GM20431 (cell line): ENCODE results near the gene HIP1.
"Not testable (repeated sequence)": the region's sequence is repeated elsewhere in the genome, so short reads cannot be mapped to it uniquely, and the experiment has no call there.

Experiments
- in situ Hi-C: fragments of 300-500 bp; cut with MseI, MboI; formaldehyde crosslinking; loops from one replicate; pipeline ENCODE4 v1.15.0; 2020; ENCODE audit warnings: low sequenced_read_pairs; ENCODE audit not compliant: unreplicated experiment

Gene HIP1

GRCh38 chr7:75623390-75624133 is 115.2 kb downstream of the HIP1 start:
- in situ Hi-C loops = no loop called here

GRCh38 chr7:75621124-75621523 is 117.6 kb downstream of the HIP1 start:
- in situ Hi-C loops = no loop called here

- in situ Hi-C loops = no loop called here
Observed at GRCh38 chr7:75619636-75620035, 119.1 kb downstream of the HIP1 start.

- in situ Hi-C loops = no loop called here
Observed at GRCh38 chr7:75617634-75618234, 121.0 kb downstream of the HIP1 start.

GRCh38 chr7:75616421-75617167 is 122.1 kb downstream of the HIP1 start:
- in situ Hi-C loops = no loop called here

- in situ Hi-C loops = no loop called here
Observed at GRCh38 chr7:75614401-75614800, 124.3 kb downstream of the HIP1 start.

- in situ Hi-C loops = no loop called here
Observed at GRCh38 chr7:75613351-75613750, 125.4 kb downstream of the HIP1 start.

GRCh38 chr7:75611557-75612178 is 127.1 kb downstream of the HIP1 start:
- in situ Hi-C loops = no loop called here

- in situ Hi-C loops = not testable (repeated sequence)
Observed at GRCh38 chr7:75609416-75609815, 129.3 kb downstream of the HIP1 start.

GRCh38 chr7:75608451-75609122 is 130.2 kb downstream of the HIP1 start:
- in situ Hi-C loops = no loop called here

GRCh38 chr7:75604408-75604807 is 134.3 kb downstream of the HIP1 start:
- in situ Hi-C loops = no loop called here

- in situ Hi-C loops = not testable (repeated sequence)
Observed at GRCh38 chr7:75602831-75603230, 135.9 kb downstream of the HIP1 start.

- in situ Hi-C loops = no loop called here
Observed at GRCh38 chr7:75601539-75601938, 137.2 kb downstream of the HIP1 start.

GRCh38 chr7:75600748-75601147 is 138.0 kb downstream of the HIP1 start:
- in situ Hi-C loops = not testable (repeated sequence)

GRCh38 chr7:75599244-75599781 is 139.4 kb downstream of the HIP1 start:
- in situ Hi-C loops = no loop called here

- in situ Hi-C loops = no loop called here
Observed at GRCh38 chr7:75596727-75597614, 141.8 kb downstream of the HIP1 start.

GRCh38 chr7:75595766-75596165 is 143.0 kb downstream of the HIP1 start:
- in situ Hi-C loops = no loop called here

- in situ Hi-C loops = not testable (repeated sequence)
Observed at GRCh38 chr7:75593500-75594184, 145.1 kb downstream of the HIP1 start.
